Endometrial microvascular endothelial cells (primary cell): Measurements from ENCODE around the gene CRTC3. TPM values are rescaled to one million over a fixed set of nuclear protein-coding genes. Genes with fewer than 3 reads are reported as not detected.
"Not testable (repeated sequence)": the region's sequence is repeated elsewhere in the genome, so short reads cannot be mapped to it uniquely, and the experiment has no call there.

Experiments
- in situ Hi-C: cut with HindIII; loops from 2 replicates; pipeline ENCODE4 v1.10.0; 2017; ENCODE audit warnings: low sequenced_read_pairs, low pct_unique_long_range_greater_than_20kb; ENCODE audit errors: inconsistent ontology term
- total RNA-seq: library from RNA; depleted of rRNA; stranded (reverse); fragments of >200 nt; gene quantifications from one replicate; pipeline ENCODE4 v1.2.3, GENCODE V29; 2015; ENCODE audit errors: inconsistent ontology term

The CRTC3 gene
- 13.1 TPM for total RNA-seq

GRCh38 chr15:90529371-90530249 lies at the start of gene CRTC3:
CRTC3 (plus strand) TSS chr15:90529923; CDS start chr15:90530072, 149 bp downstream.
- in situ Hi-C loops: no loop called here

- in situ Hi-C loops: loop anchor here (25.0 kb wide), 1 partner anchor 119 kb away; the partner anchor contains the start of gene ZNF774
Observed at GRCh38 chr15:90481023-90481422, 48.7 kb upstream of the CRTC3 start.

GRCh38 chr15:90482124-90483011 lies 47.4 kb upstream of the CRTC3 start:
- in situ Hi-C loops: loop anchor here (25.0 kb wide), 1 partner anchor 120 kb away; the partner anchor contains the start of gene ZNF774

- in situ Hi-C loops: loop anchor here (25.0 kb wide), 1 partner anchor 121 kb away; the partner anchor contains the start of gene ZNF774
Observed at GRCh38 chr15:90483012-90483307, 46.8 kb upstream of the CRTC3 start.

GRCh38 chr15:90483637-90484036 lies 46.1 kb upstream of the CRTC3 start:
- in situ Hi-C loops: loop anchor here (25.0 kb wide), 1 partner anchor 121 kb away; the partner anchor contains the start of gene ZNF774

- in situ Hi-C loops: loop anchor here (25.0 kb wide), 1 partner anchor 125 kb away; the partner anchor contains the start of gene ZNF774
Observed at GRCh38 chr15:90487186-90487585, 42.5 kb upstream of the CRTC3 start.

- in situ Hi-C loops: loop anchor here (25.0 kb wide), 1 partner anchor 127 kb away; the partner anchor contains the start of gene ZNF774
Observed at GRCh38 chr15:90489514-90489913, 40.2 kb upstream of the CRTC3 start.

- in situ Hi-C loops: loop anchor here (25.0 kb wide), 1 partner anchor 128 kb away; the partner anchor contains the start of gene ZNF774
Observed at GRCh38 chr15:90489944-90490343, 39.8 kb upstream of the CRTC3 start.

GRCh38 chr15:90493647-90494046 lies 36.1 kb upstream of the CRTC3 start:
- in situ Hi-C loops: loop anchor here (25.0 kb wide), 1 partner anchor 131 kb away; the partner anchor contains the start of gene ZNF774

- in situ Hi-C loops: loop anchor here (25.0 kb wide), 1 partner anchor 133 kb away; the partner anchor contains the start of gene ZNF774
Observed at GRCh38 chr15:90495067-90495466, 34.7 kb upstream of the CRTC3 start.

GRCh38 chr15:90496791-90497190 lies 32.9 kb upstream of the CRTC3 start:
- in situ Hi-C loops: loop anchor here (25.0 kb wide), 1 partner anchor 134 kb away; the partner anchor contains the start of gene ZNF774

GRCh38 chr15:90497376-90497775 lies 32.3 kb upstream of the CRTC3 start:
- in situ Hi-C loops: loop anchor here (25.0 kb wide), 1 partner anchor 135 kb away; the partner anchor contains the start of gene ZNF774

- in situ Hi-C loops: loop anchor here (25.0 kb wide), 1 partner anchor 136 kb away; the partner anchor contains the start of gene ZNF774
Observed at GRCh38 chr15:90497912-90498311, 31.8 kb upstream of the CRTC3 start.

- in situ Hi-C loops: no loop called here
Observed at GRCh38 chr15:90500171-90500570, 29.6 kb upstream of the CRTC3 start.

- in situ Hi-C loops: no loop called here
Observed at GRCh38 chr15:90501898-90502297, 27.8 kb upstream of the CRTC3 start.

GRCh38 chr15:90510781-90511180 lies 18.9 kb upstream of the CRTC3 start:
- in situ Hi-C loops: not testable (repeated sequence)

- in situ Hi-C loops: not testable (repeated sequence)
Observed at GRCh38 chr15:90511211-90511618, 18.5 kb upstream of the CRTC3 start.

- in situ Hi-C loops: no loop called here
Observed at GRCh38 chr15:90512276-90512675, 17.4 kb upstream of the CRTC3 start.

- in situ Hi-C loops: no loop called here
Observed at GRCh38 chr15:90512981-90513380, 16.7 kb upstream of the CRTC3 start.
